GM15510 (cell line): Measurements from ENCODE around the gene CDKAL1.

ENCODE experiments used
- POLR2A ChIP-seq: IDR thresholded peaks from 3 replicates; pipeline ENCODE4 v1.6.1; 2011; ENCODE audit warnings: borderline replicate concordance; ENCODE audit not compliant: insufficient read length; ENCODE audit errors: extremely low read depth

Gene CDKAL1

GRCh38 chr6:20952699-20953474 lies 418.6 kb downstream of the CDKAL1 start:
- no peak for TF ChIP-seq POLR2A

GRCh38 chr6:20954315-20954714 lies 420.1 kb downstream of the CDKAL1 start:
- TF ChIP-seq POLR2A = no peak

GRCh38 chr6:20955131-20955530 lies 420.9 kb downstream of the CDKAL1 start:
- TF ChIP-seq POLR2A = no peak

GRCh38 chr6:20955751-20956150 lies 421.5 kb downstream of the CDKAL1 start:
- TF ChIP-seq POLR2A = no peak

- no peak for TF ChIP-seq POLR2A
These were observed 425.8 kb downstream of the CDKAL1 start for GRCh38 chr6:20960067-20960466.

- no peak for TF ChIP-seq POLR2A
These were observed 431.0 kb downstream of the CDKAL1 start for GRCh38 chr6:20965276-20965675.

- TF ChIP-seq POLR2A = no peak
These were observed 431.7 kb downstream of the CDKAL1 start for GRCh38 chr6:20965915-20966314.

GRCh38 chr6:20969551-20969950 lies 435.3 kb downstream of the CDKAL1 start:
- no peak for TF ChIP-seq POLR2A

- TF ChIP-seq POLR2A = no peak
These were observed 442.2 kb downstream of the CDKAL1 start for GRCh38 chr6:20976391-20976918.

GRCh38 chr6:20978151-20978614 lies 443.9 kb downstream of the CDKAL1 start:
- TF ChIP-seq POLR2A = no peak

GRCh38 chr6:20979076-20979475 lies 444.8 kb downstream of the CDKAL1 start:
- TF ChIP-seq POLR2A = no peak

GRCh38 chr6:20983961-20984360 lies 449.7 kb downstream of the CDKAL1 start:
- no peak for TF ChIP-seq POLR2A

GRCh38 chr6:20985821-20986220 lies 451.6 kb downstream of the CDKAL1 start:
- no peak for TF ChIP-seq POLR2A

GRCh38 chr6:20991910-20992309 lies 457.7 kb downstream of the CDKAL1 start:
- no peak for TF ChIP-seq POLR2A

- no peak for TF ChIP-seq POLR2A
These were observed 461.8 kb downstream of the CDKAL1 start for GRCh38 chr6:20996099-20996498.

GRCh38 chr6:20997143-20997769 lies 463.0 kb downstream of the CDKAL1 start:
- no peak for TF ChIP-seq POLR2A
